Measurements from ENCODE around the gene UNC119B.

Gene UNC119B

GRCh38 chr12:120710031-120710804, at the start of gene UNC119B:
TSS of gene UNC119B (plus strand) at chr12:120710458. CDS start at chr12:120710475, 17 bp downstream.
- H3K27ac ChIP-seq: peak within 1 kb of the TSS; percentile 89 to 90
- intact Hi-C loops (cut with DNase I; ENCODE audit: low total_unique reads): loop anchor here (2.0 to 10.0 kb wide), 4 partner anchors 21 to 265 kb away; partner anchors contain the start of genes HNF1A and POP5
- peak; percentile 59 to 83 for DNase-seq
- peaks cover 0 to 26% (median 16%) of the 10 kb centered on the region in 3 donors for H3K36me3 ChIP-seq
- peak within 1 kb of the TSS; percentile 65 to 91 for H3K4me3 ChIP-seq
- peak in 1 of 2 experiments; percentile 10 for TF ChIP-seq CTCF (IDR thresholded peaks at IDR 0.05)
- H3K4me1 ChIP-seq: peaks cover 0 to 23% (median 16%) of the 10 kb centered on the region in 4 donors
- H3K27me3 ChIP-seq: no peaks in the 10 kb centered on the region
- H3K9me3 ChIP-seq: no peaks in the 10 kb centered on the region

DNA sequence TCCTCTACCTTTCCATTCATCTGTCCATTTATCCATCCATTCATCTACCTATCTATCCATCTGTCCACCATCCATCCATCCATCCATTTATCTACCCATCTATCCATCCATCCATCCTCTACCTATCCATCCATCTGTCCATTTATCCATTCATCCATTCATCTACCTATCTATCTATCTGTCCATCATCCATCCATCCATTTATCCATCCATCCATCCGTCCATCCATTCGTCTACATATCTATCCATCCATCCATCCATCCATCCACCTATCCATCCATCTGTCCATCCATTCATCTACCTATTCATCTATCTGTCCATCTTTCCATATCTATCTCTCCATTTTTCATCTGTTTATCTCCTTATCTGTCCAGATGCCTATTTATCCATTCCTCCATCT, 48.8 kb upstream of the UNC119B start:
- no peak for TF ChIP-seq CTCF (IDR thresholded peaks at IDR 0.05)
- intact Hi-C loops (cut with DNase I; ENCODE audit: low total_unique reads): no loop called here
- H3K4me1 ChIP-seq: no peaks in the 10 kb centered on the region
- no peak for DNase-seq
- no peak overlapping the region for H3K27ac ChIP-seq
- H3K27me3 ChIP-seq: no peaks in the 10 kb centered on the region
- H3K36me3 ChIP-seq: peaks cover 26 to 37% (median 29%) of the 10 kb centered on the region in 3 donors
- no peaks in the 10 kb centered on the region for H3K9me3 ChIP-seq
- no peak overlapping the region for H3K4me3 ChIP-seq

DNA sequence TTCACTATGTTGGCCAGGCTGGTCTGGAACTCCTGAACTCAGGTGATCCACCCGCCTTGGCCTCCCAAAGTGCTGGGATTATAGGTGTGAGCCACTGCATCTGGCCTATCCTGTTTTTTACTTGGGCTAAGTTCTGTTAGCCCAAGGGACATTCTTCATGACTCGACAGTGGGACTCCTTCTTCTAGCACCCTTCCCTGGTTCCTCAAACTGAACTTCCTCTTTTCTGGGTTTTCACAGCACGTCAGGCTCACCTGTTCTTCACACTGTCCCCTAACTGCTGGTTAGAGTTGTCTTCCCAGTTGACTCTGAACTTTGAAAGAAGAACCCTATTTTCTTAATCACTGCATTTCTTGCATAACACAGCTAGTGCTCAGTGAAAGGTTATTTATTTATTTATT, 47.4 kb upstream of the UNC119B start:
- Histone ChIP-seq H3K27me3 (no peaks in the 10 kb centered on the region), H3K9me3 (no peaks in the 10 kb centered on the region), H3K4me3 (no peak overlapping the region), H3K36me3 (peaks cover 26 to 34% (median 29%) of the 10 kb centered on the region in 3 donors), H3K27ac (no peak overlapping the region), H3K4me1 (no peaks in the 10 kb centered on the region)
- TF ChIP-seq CTCF (IDR thresholded peaks at IDR 0.05): no peak
- DNase-seq: no peak
- intact Hi-C loops (cut with DNase I; ENCODE audit: low total_unique reads): no loop called here

DNA sequence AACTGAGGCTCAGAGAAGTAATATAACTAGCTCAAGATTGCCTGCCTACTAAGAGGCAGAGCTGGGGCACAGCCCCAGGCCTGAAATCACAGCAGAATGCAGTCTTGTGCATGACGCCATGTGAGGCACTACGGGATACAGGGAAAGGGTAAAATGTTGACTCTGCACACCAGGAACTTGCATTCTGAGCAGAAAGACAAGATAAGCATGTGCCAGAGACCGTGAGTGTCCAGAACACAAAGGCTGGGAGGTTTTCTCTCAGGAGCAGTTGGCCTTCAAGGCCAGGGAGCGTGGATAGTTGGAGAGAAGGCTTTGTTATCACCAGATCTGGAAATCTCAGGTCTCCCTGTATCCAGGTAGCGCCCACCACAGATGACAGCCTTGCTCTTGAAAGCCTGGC, 46.5 kb upstream of the UNC119B start:
- no peak for TF ChIP-seq CTCF (IDR thresholded peaks at IDR 0.05)
- Histone ChIP-seq H3K36me3 (peaks cover 26 to 34% (median 29%) of the 10 kb centered on the region in 3 donors), H3K27me3 (no peaks in the 10 kb centered on the region), H3K9me3 (no peaks in the 10 kb centered on the region), H3K4me3 (no peak overlapping the region), H3K27ac (no peak overlapping the region), H3K4me1 (peaks cover 0 to 2% (median under 1%) of the 10 kb centered on the region in 4 donors)
- no peak for DNase-seq
- intact Hi-C loops (cut with DNase I; ENCODE audit: low total_unique reads): no loop called here

GRCh38 chr12:120666571-120667390, 43.5 kb upstream of the UNC119B start:
- peaks cover 0 to 15% (median 9%) of the 10 kb centered on the region in 4 donors for H3K4me1 ChIP-seq
- DNase-seq: no peak

More at GRCh38 chr12:120666571-120667390, 43.5 kb upstream of the UNC119B start:
- Histone ChIP-seq H3K4me3 (no peak overlapping the region), H3K9me3 (no peaks in the 10 kb centered on the region), H3K36me3 (peaks cover 11 to 16% (median 15%) of the 10 kb centered on the region in 3 donors), H3K27me3 (no peaks in the 10 kb centered on the region), H3K27ac (no peak overlapping the region)
- intact Hi-C loops (cut with DNase I; ENCODE audit: low total_unique reads): no loop called here
- TF ChIP-seq CTCF (IDR thresholded peaks at IDR 0.05): no peak
